Esophagus squamous epithelium (tissue), 5 donors: ENCODE results near the gene CYP39A1. TPM values are rescaled to one million over a fixed set of nuclear protein-coding genes. Genes with fewer than 3 reads are reported as not detected.

Source experiments
- DNase-seq: peaks from one replicate; lab custom pipeline; 2025; lab: John Stamatoyannopoulos, UW
- H3K27ac ChIP-seq, 4 donors: fragments of 200-600 bp; sonication (generic); one replicate each; pipeline ENCODE4 v1.5.1; 2016 to 2019; ENCODE audit warnings: mild to moderate bottlenecking in 1 of 4
- H3K27me3 ChIP-seq, 4 donors: fragments of 200-600 bp; sonication (generic); 1 replicate in 3 of 4; 2 replicates in 1 of 4; pipeline versions ENCODE4 v1.5.1 to v1.6.0; 2017 to 2021; ENCODE audit warnings: antibody characterized with exemption in 1 of 4
- H3K36me3 ChIP-seq, 3 donors: fragments of 200-600 bp; sonication (generic); one replicate each; pipeline ENCODE4 v1.5.1; 2016 to 2019
- H3K4me1 ChIP-seq, 3 donors: fragments of 200-600 bp; sonication (generic); one replicate each; pipeline ENCODE4 v1.5.1; 2017 to 2019
- H3K4me3 ChIP-seq, 4 donors: fragments of 200-600 bp; sonication (generic); 1 replicate in 3 of 4; 2 replicates in 1 of 4; pipeline ENCODE4 v1.5.1; 2016 to 2019; ENCODE audit warnings: mild to moderate bottlenecking in 2 of 4, moderate library complexity in 1 of 4
- H3K9me3 ChIP-seq, 3 donors: fragments of 200-600 bp; sonication (generic); one replicate each; pipeline ENCODE4 v1.5.1; 2016 to 2019
- CTCF ChIP-seq, 6 experiments: fragments of 450-650 bp in 4 of 6; fragments of 200-600 bp in 2 of 6; sonication (generic) in 2 of 6; IDR thresholded peaks; one replicate each; pipeline ENCODE4 v1.5.1; 2016 to 2019; ENCODE audit warnings: antibody characterized with exemption in 6 of 6, mild to moderate bottlenecking in 4 of 6, moderate library complexity in 4 of 6
- POLR2A ChIP-seq, 4 donors: fragments of 450-650 bp; IDR thresholded peaks; one replicate each; pipeline ENCODE4 v1.6.1; 2017; ENCODE audit warnings: antibody characterized with exemption in 4 of 4, mild to moderate bottlenecking in 4 of 4, moderate library complexity in 3 of 4
- WGBS, 2 donors: methylation state at CpG; one replicate each; pipeline ENCODE4 v1.1.5; 2018; 5-methylcytosine and 5-hydroxymethylcytosine counted together
- intact Hi-C: fragments of 100-400 bp; cut with DNase I; formaldehyde crosslinking; loops from one replicate; pipeline ENCODE4 v1.15.0; 2022
- total RNA-seq, 4 donors: library from RNA; depleted of rRNA; stranded (reverse); fragments of >200 nt; gene quantifications; one replicate each; pipeline ENCODE4 v1.1.0, GENCODE V29; 2016
- donor health status: DM: yes; HTN: yes; CAD: no.

CYP39A1 gene
- total RNA-seq, 4 donors from 2014 or later: 2.8 to 9.2 (median 5.1) TPM

GRCh38 chr6:46689657-46690056 lies 37.0 kb upstream of the CYP39A1 start:
- Histone ChIP-seq H3K9me3 (peaks cover 0 to 3% (median 0%) of the 10 kb centered on the region in 3 donors), H3K27ac (no peak overlapping the region), H3K4me3 (no peak overlapping the region), H3K4me1 (no peaks in the 10 kb centered on the region), H3K27me3 (no peaks in the 10 kb centered on the region), H3K36me3 (no peaks in the 10 kb centered on the region)
- no peak for DNase-seq
- intact Hi-C loops: no loop called here
- 93 to 95% methylated on average over 3 of the region's 3 CpGs for WGBS, 2 donors
- TF ChIP-seq CTCF (IDR thresholded peaks at IDR 0.05) (no peak), POLR2A (IDR thresholded peaks at IDR 0.05) (no peak)

- intact Hi-C loops: no loop called here
- DNase-seq: no peak
- Histone ChIP-seq H3K36me3 (no peaks in the 10 kb centered on the region), H3K27me3 (no peaks in the 10 kb centered on the region), H3K4me1 (no peaks in the 10 kb centered on the region), H3K27ac (no peak overlapping the region), H3K4me3 (no peak overlapping the region), H3K9me3 (peaks cover 0 to 3% (median 0%) of the 10 kb centered on the region in 3 donors)
- whole genome bisulfite sequencing, 2 donors: 93 to 100% methylated on average over 1 to 5 of the region's 13 CpGs
- TF ChIP-seq POLR2A (IDR thresholded peaks at IDR 0.05) (no peak), CTCF (IDR thresholded peaks at IDR 0.05) (no peak)
Measured at GRCh38 chr6:46688966-46689335, 36.3 kb upstream of the CYP39A1 start.

GRCh38 chr6:46688117-46688965 lies 35.7 kb upstream of the CYP39A1 start:
- H3K27me3 ChIP-seq: no peaks in the 10 kb centered on the region
- H3K4me3 ChIP-seq: no peak overlapping the region
- intact Hi-C loops: no loop called here
- no peaks in the 10 kb centered on the region for H3K4me1 ChIP-seq
- no peaks in the 10 kb centered on the region for H3K36me3 ChIP-seq
- DNase-seq: no peak
- TF ChIP-seq CTCF (IDR thresholded peaks at IDR 0.05): no peak
- TF ChIP-seq POLR2A (IDR thresholded peaks at IDR 0.05): no peak
- H3K27ac ChIP-seq: no peak overlapping the region
- H3K9me3 ChIP-seq: peaks cover 0 to 3% (median 0%) of the 10 kb centered on the region in 3 donors
- WGBS, 2 donors: 92% methylated on average over 7 of the region's 85 CpGs; no CpG with 5 or more reads in 1 of the 2 donors

GRCh38 chr6:46687619-46688097 lies 35.0 kb upstream of the CYP39A1 start, which contains the start of gene TDRD6:
Gene TDRD6, plus strand, starts transcription at chr6:46687885. Its CDS starts 244 bp downstream, at chr6:46688129.
- TF ChIP-seq CTCF (IDR thresholded peaks at IDR 0.05) (no peak), POLR2A (IDR thresholded peaks at IDR 0.05) (no peak)
- H3K4me3 ChIP-seq: no peak within 1 kb of the TSS
- H3K27me3 ChIP-seq: no peaks in the 10 kb centered on the region
- intact Hi-C loops: no loop called here
- H3K27ac ChIP-seq: no peak within 1 kb of the TSS
- peaks cover 0 to 3% (median 0%) of the 10 kb centered on the region in 3 donors for H3K9me3 ChIP-seq
- no peaks in the 10 kb centered on the region for H3K36me3 ChIP-seq
- WGBS, 2 donors: 92 to 93% methylated on average over 5 to 15 of the region's 41 CpGs
- no peak for DNase-seq
- no peaks in the 10 kb centered on the region for H3K4me1 ChIP-seq

GRCh38 chr6:46684771-46685170 lies 32.2 kb upstream of the CYP39A1 start:
- H3K9me3 ChIP-seq: peaks cover 0 to 3% (median 0%) of the 10 kb centered on the region in 3 donors
- TF ChIP-seq CTCF (IDR thresholded peaks at IDR 0.05) (no peak), POLR2A (IDR thresholded peaks at IDR 0.05) (no peak)
- WGBS, 2 donors: 58 to 68% methylated on average over 4 of the region's 4 CpGs
- H3K27ac ChIP-seq: no peak overlapping the region
- no peak overlapping the region for H3K4me3 ChIP-seq
- H3K27me3 ChIP-seq: no peaks in the 10 kb centered on the region
- no peak for DNase-seq
- no peaks in the 10 kb centered on the region for H3K4me1 ChIP-seq
- H3K36me3 ChIP-seq: no peaks in the 10 kb centered on the region
- intact Hi-C loops: no loop called here
